GM18861 (cell line): ENCODE measurements around the gene LSM7.

ENCODE experiments used
- ATAC-seq: cut with Tn5 transposase; IDR thresholded peaks from one replicate; pipeline ENCODE4 v1.9.1; 2021; ENCODE audit not compliant: unreplicated experiment

LSM7 gene

GRCh38 chr19:2338751-2339643 is 10.6 kb upstream of the LSM7 start:
- ATAC-seq, result no peak

GRCh38 chr19:2338055-2338615 is 9.7 kb upstream of the LSM7 start:
- ATAC-seq, result no peak

- ATAC-seq, result no peak
These were observed 8.9 kb upstream of the LSM7 start for GRCh38 chr19:2337329-2337707.

GRCh38 chr19:2336528-2337328 is 8.3 kb upstream of the LSM7 start:
- no peak for ATAC-seq

GRCh38 chr19:2335848-2336247 is 7.5 kb upstream of the LSM7 start:
- no peak for ATAC-seq

GRCh38 chr19:2334986-2335846 is 6.8 kb upstream of the LSM7 start:
- no peak for ATAC-seq

- ATAC-seq, result no peak
These were observed 6.0 kb upstream of the LSM7 start for GRCh38 chr19:2334426-2334825.

GRCh38 chr19:2333807-2334211 is 5.4 kb upstream of the LSM7 start:
- no peak for ATAC-seq

- ATAC-seq, result no peak
These were observed 4.8 kb upstream of the LSM7 start for GRCh38 chr19:2333027-2333806.

GRCh38 chr19:2332341-2333026 is 4.1 kb upstream of the LSM7 start:
- peak; percentile 37 for ATAC-seq

GRCh38 chr19:2331601-2332246 is 3.3 kb upstream of the LSM7 start:
- no peak for ATAC-seq

GRCh38 chr19:2330632-2331284 is 2.4 kb upstream of the LSM7 start:
- no peak for ATAC-seq

GRCh38 chr19:2330255-2330631 is 1.9 kb upstream of the LSM7 start:
- no peak for ATAC-seq

GRCh38 chr19:2329501-2329916 is 1.1 kb upstream of the LSM7 start:
- no peak for ATAC-seq

- no peak for ATAC-seq
These were observed 728 bp upstream of the LSM7 start for GRCh38 chr19:2329149-2329478.

- ATAC-seq, result no peak
These were observed 499 bp downstream of the LSM7 start for GRCh38 chr19:2327773-2328400.

- no peak for ATAC-seq
These were observed 1.6 kb downstream of the LSM7 start for GRCh38 chr19:2326699-2327360.
